GM23248 (cell line): ENCODE results near the gene SUGT1. TPM values are rescaled to one million over a fixed set of nuclear protein-coding genes. Genes with fewer than 3 reads are reported as not detected.

Source experiments
- DNase-seq: peaks from one replicate; pipeline ENCODE4 v3.0.0-alpha.2; 2015
- H2AFZ ChIP-seq: fragments of 200-600 bp; sonication (generic); 2 replicates; pipeline ENCODE4 v1.6.1; 2016; ENCODE audit warnings: antibody characterized with exemption
- H3F3A ChIP-seq: fragments of 200-600 bp; sonication (generic); 2 replicates; pipeline ENCODE4 v1.6.1; 2016; ENCODE audit warnings: mild to moderate bottlenecking, antibody characterized with exemption, mixed run types; ENCODE audit not compliant: insufficient read depth
- H3K27ac ChIP-seq: fragments of 200-600 bp; sonication (generic); 2 replicates; pipeline ENCODE4 v1.5.1; 2016; ENCODE audit warnings: mild to moderate bottlenecking
- H3K27me3 ChIP-seq: fragments of 200-600 bp; sonication (generic); replicated peaks from 2 replicates; pipeline ENCODE4 v1.6.1; 2016; ENCODE audit warnings: mild to moderate bottlenecking; ENCODE audit not compliant: insufficient read depth
- H3K36me3 ChIP-seq: fragments of 200-600 bp; sonication (generic); 2 replicates; pipeline ENCODE4 v1.6.1; 2016; ENCODE audit warnings: low read depth, mild to moderate bottlenecking
- H3K4me1 ChIP-seq: fragments of 200-600 bp; sonication (generic); 2 replicates; pipeline ENCODE4 v1.6.1; 2016; ENCODE audit warnings: mild to moderate bottlenecking; ENCODE audit not compliant: insufficient read depth
- H3K4me2 ChIP-seq: fragments of 200-600 bp; sonication (generic); one replicate; pipeline ENCODE4 v1.6.1; 2016; ENCODE audit warnings: mild to moderate bottlenecking; ENCODE audit not compliant: unreplicated experiment
- H3K4me3 ChIP-seq: fragments of 200-600 bp; sonication (generic); 2 replicates; pipeline ENCODE4 v1.5.1; 2016; ENCODE audit warnings: mild to moderate bottlenecking
- H3K79me2 ChIP-seq: fragments of 200-600 bp; sonication (generic); 2 replicates; pipeline ENCODE4 v1.6.1; 2016; ENCODE audit warnings: mild to moderate bottlenecking; ENCODE audit not compliant: insufficient read depth
- H3K9ac ChIP-seq: fragments of 200-600 bp; sonication (generic); 2 replicates; pipeline ENCODE4 v1.6.1; 2016; ENCODE audit warnings: mild to moderate bottlenecking
- H3K9me2 ChIP-seq: fragments of 200-600 bp; sonication (generic); 2 replicates; pipeline ENCODE4 v1.6.1; 2016; ENCODE audit warnings: mixed run types, mild to moderate bottlenecking, moderate library complexity; ENCODE audit not compliant: insufficient read depth
- H3K9me3 ChIP-seq: fragments of 200-600 bp; sonication (generic); one replicate; pipeline ENCODE4 v1.6.1; 2017; ENCODE audit warnings: low read depth
- H4K20me1 ChIP-seq: fragments of 200-600 bp; sonication (generic); 2 replicates; pipeline ENCODE4 v1.6.0; 2016; ENCODE audit not compliant: insufficient read depth
- EZH2 ChIP-seq: fragments of 200-600 bp; sonication (generic); IDR thresholded peaks from 2 replicates; pipeline ENCODE4 v1.6.1; 2018; ENCODE audit warnings: antibody characterized with exemption, mild to moderate bottlenecking; ENCODE audit not compliant: insufficient read depth, poor library complexity, severe bottlenecking
- EZH2phosphoT487 ChIP-seq: fragments of 200-600 bp; sonication (generic); IDR thresholded peaks from 2 replicates; pipeline ENCODE4 v1.6.1; 2018; ENCODE audit warnings: antibody characterized with exemption, moderate library complexity, mild to moderate bottlenecking, low read depth; ENCODE audit not compliant: insufficient read depth
- WGBS, 2 experiments: methylation state at CpG; one replicate each; pipeline ENCODE4 v1.1.6; 2015 to 2017; ENCODE audit warnings: low lambda C conversion rate in 2 of 2, low coverage in 1 of 2; ENCODE audit errors: missing lambda C conversion rate in 2 of 2; 5-methylcytosine and 5-hydroxymethylcytosine counted together
- in situ Hi-C: fragments of 300-500 bp; cut with MboI; formaldehyde crosslinking; loops from 2 replicates; pipeline ENCODE4 v1.15.0; 2020
- polyA plus RNA-seq: library from polyadenylated mRNA; unstranded; fragments of >200 nt; fragmentation: Nextera tagmentation; extraction: Ambion mirVana; gene quantifications from 2 replicates; pipeline ENCODE4 v1.2.1, GENCODE V29; 2016
- total RNA-seq: library from RNA; depleted of rRNA; stranded (reverse); fragments of >200 nt; shearing (Covaris generic); gene quantifications from 2 replicates; pipeline ENCODE4 v1.2.3, GENCODE V29; 2014

The SUGT1 gene
- total and polyA plus RNA-seq, 2 experiments from 2014 or later, result 29.4 to 77.2 TPM

DNA sequence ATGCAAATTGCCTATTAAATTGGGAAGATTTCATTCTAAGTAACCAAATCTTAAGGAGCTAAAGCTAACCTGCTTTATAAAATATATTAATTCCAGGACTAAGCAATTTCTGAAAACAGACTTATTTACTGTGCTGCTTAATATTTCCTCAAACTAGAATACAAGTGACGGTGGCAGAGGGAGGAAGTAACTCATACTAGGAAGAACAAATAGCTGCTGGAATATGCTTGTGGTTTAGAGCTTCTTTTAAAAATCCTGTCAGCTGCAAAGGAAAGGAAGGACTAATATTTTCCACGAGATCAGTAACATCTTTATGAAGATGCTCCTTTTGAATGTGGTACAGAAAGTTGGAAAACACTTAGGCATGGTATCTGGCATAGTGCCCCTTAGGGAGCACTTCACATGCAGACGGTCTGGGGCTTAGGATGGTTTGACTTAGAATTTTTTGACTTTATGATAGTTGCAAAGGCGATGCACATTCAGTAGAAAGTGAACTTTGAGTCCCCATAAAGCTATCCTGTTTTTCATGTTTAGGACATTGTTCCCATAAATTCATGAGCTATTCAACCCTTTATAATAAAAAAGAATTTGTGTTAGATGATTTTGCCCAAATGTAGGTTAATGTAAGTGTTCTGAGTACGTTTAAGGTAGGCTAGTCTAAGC is 13.8 kb upstream of the SUGT1 start:
- H3K27ac ChIP-seq, result no peak overlapping the region
- H3K36me3 ChIP-seq, result 0 out of 2 replicates have a peak, but pooled peaks cover 5% of the 10 kb centered on the region
- TF ChIP-seq EZH2phosphoT487 (no peak), EZH2 (no peak)
- H3K4me2 ChIP-seq, result no peak overlapping the region
- in situ Hi-C loops, result no loop called here
- no peaks in the 10 kb centered on the region for H3K9me3 ChIP-seq
- H3K9me2 ChIP-seq, result no peaks in the 10 kb centered on the region
- H2AFZ ChIP-seq, result no peak overlapping the region
- no peak overlapping the region for H3K9ac ChIP-seq
- no peaks in the 10 kb centered on the region for H3K27me3 ChIP-seq
- no peak for DNase-seq
- 81 to 83% methylated on average over 5 of the region's 5 CpGs for WGBS, 2 experiments
- H3K4me1 ChIP-seq, result no peaks in the 10 kb centered on the region
- no peaks in the 10 kb centered on the region for H3K79me2 ChIP-seq
- H4K20me1 ChIP-seq, result no peaks in the 10 kb centered on the region
- no peak overlapping the region for H3K4me3 ChIP-seq
- no peaks in the 10 kb centered on the region for H3F3A ChIP-seq

- Histone ChIP-seq H3K36me3 (0 out of 2 replicates have a peak, but pooled peaks cover 5% of the 10 kb centered on the region), H3K4me3 (no peak within 1 kb of the TSS), H3K79me2 (no peaks in the 10 kb centered on the region), H3K4me2 (no peak within 1 kb of the TSS), H3F3A (peaks cover 6% of the 10 kb centered on the region), H3K9ac (no peak within 1 kb of the TSS), H3K9me3 (no peaks in the 10 kb centered on the region), H3K27me3 (no peaks in the 10 kb centered on the region), H4K20me1 (no peaks in the 10 kb centered on the region), H2AFZ (no peak within 1 kb of the TSS), H3K27ac (no peak within 1 kb of the TSS), H3K4me1 (no peaks in the 10 kb centered on the region), H3K9me2 (no peaks in the 10 kb centered on the region)
- in situ Hi-C loops, result no loop called here
- TF ChIP-seq EZH2 (no peak), EZH2phosphoT487 (no peak)
- no peak for DNase-seq
- WGBS, 2 experiments, result 94 to 99% methylated on average over 7 of the region's 7 CpGs
These were observed 10.5 kb upstream of the SUGT1 start, which contains the start of gene HNRNPA1L2 for GRCh38 chr13:52642131-52642530. HNRNPA1L2 (plus strand) TSS chr13:52642431; CDS start chr13:52642493, 62 bp downstream.

GRCh38 chr13:52644108-52644507 is 8.5 kb upstream of the SUGT1 start:
- H3K27me3 ChIP-seq, result no peaks in the 10 kb centered on the region
- no peaks in the 10 kb centered on the region for H4K20me1 ChIP-seq
- no peak overlapping the region for H3K4me3 ChIP-seq
- WGBS, 2 experiments, result 50 to 52% methylated on average over 3 of the region's 3 CpGs
- DNase-seq, result peak; percentile 39
- no peaks in the 10 kb centered on the region for H3K36me3 ChIP-seq
- peaks cover 13% of the 10 kb centered on the region for H3F3A ChIP-seq
- H3K9ac ChIP-seq, result no peak overlapping the region
- no peak overlapping the region for H3K27ac ChIP-seq
- no peak overlapping the region for H2AFZ ChIP-seq
- in situ Hi-C loops, result no loop called here
- TF ChIP-seq EZH2 (no peak), EZH2phosphoT487 (no peak)
- peaks cover 3% of the 10 kb centered on the region for H3K79me2 ChIP-seq
- no peaks in the 10 kb centered on the region for H3K4me1 ChIP-seq
- H3K4me2 ChIP-seq, result no peak overlapping the region
- H3K9me3 ChIP-seq, result no peaks in the 10 kb centered on the region
- no peaks in the 10 kb centered on the region for H3K9me2 ChIP-seq

DNA sequence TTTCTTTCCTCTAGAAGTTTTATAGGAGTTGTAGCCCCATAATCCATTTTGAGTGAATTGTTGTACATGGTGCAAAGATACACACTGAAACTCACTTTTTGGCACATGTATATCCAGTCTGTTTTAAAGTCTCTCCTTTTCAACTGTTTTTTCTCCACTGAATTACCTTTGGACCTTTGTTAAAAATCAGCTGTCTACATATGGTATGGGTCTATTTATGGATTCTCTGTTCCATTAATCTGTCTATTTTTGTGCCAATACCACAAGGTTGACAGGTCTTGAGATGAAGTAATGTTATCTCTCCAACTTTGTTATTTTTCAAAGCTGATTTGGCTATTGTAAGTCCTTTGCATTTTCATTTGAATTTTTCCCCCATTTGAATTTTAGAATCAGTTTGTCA is 5.7 kb upstream of the SUGT1 start:
- no peak for DNase-seq
- Histone ChIP-seq H3F3A (peaks cover 21% of the 10 kb centered on the region), H3K9me3 (no peaks in the 10 kb centered on the region), H3K79me2 (peaks cover 32% of the 10 kb centered on the region), H2AFZ (no peak overlapping the region), H3K4me2 (no peak overlapping the region), H3K9me2 (no peaks in the 10 kb centered on the region), H3K4me1 (0 out of 2 replicates have a peak, but pooled peaks cover 6% of the 10 kb centered on the region), H3K27me3 (no peaks in the 10 kb centered on the region), H3K27ac (no peak overlapping the region), H3K36me3 (no peaks in the 10 kb centered on the region; the same call in 1 of the 2 replicates), H4K20me1 (no peaks in the 10 kb centered on the region), H3K9ac (no peak overlapping the region), H3K4me3 (no peak overlapping the region)
- TF ChIP-seq EZH2, result no peak
- TF ChIP-seq EZH2phosphoT487, result no peak
- in situ Hi-C loops, result no loop called here
